ENCODE measurements around the gene DCT. TPM values are rescaled to one million over a fixed set of nuclear protein-coding genes. Genes with fewer than 3 reads are reported as not detected.

DCT gene
- total RNA-seq, 1 donor from 2014 or later = 0.18 TPM

GRCh38 chr13:94387047-94387446, 92.4 kb downstream of the DCT start:
- Histone ChIP-seq H3K4me3 (no peak overlapping the region), H3K27me3 (ENCODE audit: low read depth) (no peaks in the 10 kb centered on the region), H3K27ac (no peak overlapping the region), H3K36me3 (no peaks in the 10 kb centered on the region), H3K9me3 (no peaks in the 10 kb centered on the region), H3K4me1 (no peaks in the 10 kb centered on the region)
- no peak for ATAC-seq
- no peak for TF ChIP-seq CTCF (IDR thresholded peaks at IDR 0.05)
- no peak for DNase-seq
- intact Hi-C loops (cut with DNase I) = no loop called here

Other genes starting within 250 kb of the DCT start
- 10.5 TPM for gene TGDS, start 116.5 kb upstream of the DCT start, total RNA-seq
- gene GPR180, start 122.2 kb upstream of the DCT start, total RNA-seq = 5.5 TPM
- gene SOX21, start 232.9 kb upstream of the DCT start, total RNA-seq = 0.18 TPM

Measured in lower lobe of right lung (tissue), 2 donors.